HEK293 (cell line): ENCODE results near the gene GNAI2.

Experiments used
- GLI4 ChIP-seq: fragments of 450-650 bp; formaldehyde crosslinking; IDR thresholded peaks from 2 replicates; pipeline ENCODE4 v1.5.1; 2016; ENCODE audit warnings: missing biosample characterization, missing genetic modification characterization
- HOXD13 ChIP-seq: sonication (generic); formaldehyde crosslinking; IDR thresholded peaks from 2 replicates; pipeline ENCODE4 v1.8.0; 2022; ENCODE audit warnings: missing genetic modification reagents, borderline replicate concordance
- ZBTB17 ChIP-seq: fragments of 450-650 bp; formaldehyde crosslinking; IDR thresholded peaks from 2 replicates; pipeline ENCODE4 v1.5.1; 2016; ENCODE audit warnings: missing biosample characterization, missing genetic modification characterization
- ZFHX2 ChIP-seq: fragments of 450-650 bp; formaldehyde crosslinking; conservative IDR thresholded peaks from 2 replicates; pipeline ENCODE4 v1.5.1; 2016; ENCODE audit warnings: missing biosample characterization, missing genetic modification characterization
- ZFP41 ChIP-seq: fragments of 450-650 bp; formaldehyde crosslinking; IDR thresholded peaks from 2 replicates; pipeline ENCODE4 v1.5.1; 2016; ENCODE audit warnings: missing biosample characterization, missing genetic modification characterization, borderline replicate concordance
- ZFP69B ChIP-seq: fragments of 450-650 bp; formaldehyde crosslinking; IDR thresholded peaks from 2 replicates; pipeline ENCODE4 v1.5.1; 2016; ENCODE audit warnings: missing biosample characterization, missing genetic modification characterization
- ZNF112 ChIP-seq: fragments of 450-650 bp; formaldehyde crosslinking; IDR thresholded peaks from 2 replicates; pipeline ENCODE4 v1.5.0; 2017; ENCODE audit warnings: missing biosample characterization, missing genetic modification characterization
- ZNF248 ChIP-seq: fragments of 450-650 bp; formaldehyde crosslinking; IDR thresholded peaks from 2 replicates; pipeline ENCODE4 v1.5.1; 2017; ENCODE audit warnings: missing biosample characterization, missing genetic modification characterization
- ZNF394 ChIP-seq: fragments of 450-650 bp; formaldehyde crosslinking; IDR thresholded peaks from 2 replicates; pipeline ENCODE4 v1.5.1; 2016; ENCODE audit warnings: missing biosample characterization, missing genetic modification characterization, mild to moderate bottlenecking, moderate library complexity, borderline replicate concordance
- ZNF623 ChIP-seq: fragments of 450-650 bp; formaldehyde crosslinking; IDR thresholded peaks from 2 replicates; pipeline ENCODE4 v1.5.1; 2016; ENCODE audit warnings: missing biosample characterization, missing genetic modification characterization
- ZNF843 ChIP-seq: fragments of 450-650 bp; formaldehyde crosslinking; IDR thresholded peaks from 2 replicates; pipeline ENCODE4 v1.5.1; 2016; ENCODE audit warnings: missing biosample characterization, missing genetic modification characterization
- TF ChIP-seq, protein P1 (sequence below): sonication (generic); formaldehyde crosslinking; IDR thresholded peaks from 2 replicates; pipeline ENCODE4 v1.8.1; 2022; ENCODE audit warnings: mild to moderate bottlenecking, moderate library complexity, missing genetic modification reagents
- TF ChIP-seq, protein P2 (sequence below): fragments of 450-650 bp; IDR thresholded peaks from 2 replicates; pipeline ENCODE4 v1.5.1; 2018; ENCODE audit warnings: missing biosample characterization, missing genetic modification characterization
- TF ChIP-seq, protein P3 (sequence below): fragments of 450-650 bp; formaldehyde crosslinking; IDR thresholded peaks from 2 replicates; pipeline ENCODE4 v1.5.1; 2016; ENCODE audit warnings: missing biosample characterization, missing genetic modification characterization
- TF ChIP-seq, protein P4 (sequence below): fragments of 450-650 bp; formaldehyde crosslinking; IDR thresholded peaks from 2 replicates; pipeline ENCODE4 v1.5.1; 2016; ENCODE audit warnings: missing biosample characterization, missing genetic modification characterization, low read depth
- TF ChIP-seq, protein P5 (sequence below): fragments of 450-650 bp; formaldehyde crosslinking; IDR thresholded peaks from 2 replicates; pipeline ENCODE4 v1.5.1; 2016; ENCODE audit warnings: missing biosample characterization, missing genetic modification characterization
- TF ChIP-seq, protein P6 (sequence below): fragments of 450-650 bp; formaldehyde crosslinking; IDR thresholded peaks from 2 replicates; pipeline ENCODE4 v1.5.1; 2016; ENCODE audit warnings: missing biosample characterization, missing genetic modification characterization
- TF ChIP-seq, protein P7 (sequence below): fragments of 450-650 bp; formaldehyde crosslinking; IDR thresholded peaks from 2 replicates; pipeline ENCODE4; 2016; ENCODE audit warnings: missing biosample characterization, missing genetic modification characterization
- TF ChIP-seq, protein P8 (sequence below): fragments of 450-650 bp; formaldehyde crosslinking; IDR thresholded peaks from 2 replicates; pipeline ENCODE4 v1.5.1; 2016; ENCODE audit warnings: missing biosample characterization, missing genetic modification characterization
- TF ChIP-seq, protein P9 (sequence below): fragments of 450-650 bp; formaldehyde crosslinking; IDR thresholded peaks from 2 replicates; pipeline ENCODE4 v1.5.1; 2017; ENCODE audit warnings: missing biosample characterization, mild to moderate bottlenecking, missing genetic modification characterization, moderate library complexity

Gene GNAI2

DNA sequence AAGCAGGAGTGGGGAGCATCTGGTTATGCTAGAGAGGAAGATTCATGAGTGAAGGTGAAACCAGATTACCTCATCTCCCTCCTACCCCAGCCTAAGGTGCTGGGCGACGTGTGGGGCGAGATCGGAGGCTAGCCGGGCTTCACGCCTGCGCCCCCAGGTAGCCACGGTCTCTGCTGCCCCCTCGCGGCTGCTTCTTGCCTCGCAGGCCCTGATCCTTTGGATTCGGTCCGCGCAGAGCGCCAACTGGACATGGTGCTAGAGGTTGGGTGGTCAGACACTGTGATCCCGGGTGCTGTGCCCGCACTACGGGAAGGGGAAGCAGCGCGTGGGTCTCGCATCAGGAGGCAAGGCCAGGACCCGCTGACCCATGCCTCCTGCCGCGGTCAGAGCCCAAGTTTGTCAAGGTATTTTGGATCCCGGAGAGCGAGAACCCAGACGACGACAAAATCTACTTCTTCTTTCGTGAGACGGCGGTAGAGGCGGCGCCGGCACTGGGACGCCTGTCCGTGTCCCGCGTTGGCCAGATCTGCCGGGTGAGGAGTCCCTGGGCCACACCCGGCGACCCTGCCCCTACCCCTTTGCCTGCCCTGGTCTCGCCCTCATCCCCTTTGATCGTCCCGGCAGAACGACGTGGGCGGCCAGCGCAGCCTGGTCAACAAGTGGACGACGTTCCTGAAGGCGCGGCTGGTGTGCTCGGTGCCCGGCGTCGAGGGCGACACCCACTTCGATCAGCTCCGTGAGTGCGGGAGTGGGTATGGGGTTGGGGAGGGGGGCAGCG is 37.1 kb downstream of the GNAI2 start (continued):
- TF ChIP-seq, protein P1, sequence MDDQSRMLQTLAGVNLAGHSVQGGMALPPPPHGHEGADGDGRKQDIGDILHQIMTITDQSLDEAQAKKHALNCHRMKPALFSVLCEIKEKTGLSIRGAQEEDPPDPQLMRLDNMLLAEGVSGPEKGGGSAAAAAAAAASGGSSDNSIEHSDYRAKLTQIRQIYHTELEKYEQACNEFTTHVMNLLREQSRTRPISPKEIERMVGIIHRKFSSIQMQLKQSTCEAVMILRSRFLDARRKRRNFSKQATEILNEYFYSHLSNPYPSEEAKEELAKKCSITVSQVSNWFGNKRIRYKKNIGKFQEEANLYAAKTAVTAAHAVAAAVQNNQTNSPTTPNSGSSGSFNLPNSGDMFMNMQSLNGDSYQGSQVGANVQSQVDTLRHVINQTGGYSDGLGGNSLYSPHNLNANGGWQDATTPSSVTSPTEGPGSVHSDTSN (CRISPR knock-in tag): no peak
- TF ChIP-seq ZFP41 (tag by site-specific recombination) (no peak), ZNF248 (tag by site-specific recombination) (no peak), ZFP69B (tag by site-specific recombination) (no peak), ZNF623 (no peak), GLI4 (tag by site-specific recombination) (no peak), HOXD13 (CRISPR knock-in tag) (no peak), ZNF112 (tag by site-specific recombination) (no peak), ZFHX2 (tag by site-specific recombination) (peak; percentile 55; the same call in 1 of the 2 replicates), ZNF843 (tag by site-specific recombination) (no peak), ZBTB17 (tag by site-specific recombination) (peak; percentile 73), ZNF394 (0 out of 2 replicates have a peak, but pooled peaks have one; percentile 12)
- TF ChIP-seq, protein P2, sequence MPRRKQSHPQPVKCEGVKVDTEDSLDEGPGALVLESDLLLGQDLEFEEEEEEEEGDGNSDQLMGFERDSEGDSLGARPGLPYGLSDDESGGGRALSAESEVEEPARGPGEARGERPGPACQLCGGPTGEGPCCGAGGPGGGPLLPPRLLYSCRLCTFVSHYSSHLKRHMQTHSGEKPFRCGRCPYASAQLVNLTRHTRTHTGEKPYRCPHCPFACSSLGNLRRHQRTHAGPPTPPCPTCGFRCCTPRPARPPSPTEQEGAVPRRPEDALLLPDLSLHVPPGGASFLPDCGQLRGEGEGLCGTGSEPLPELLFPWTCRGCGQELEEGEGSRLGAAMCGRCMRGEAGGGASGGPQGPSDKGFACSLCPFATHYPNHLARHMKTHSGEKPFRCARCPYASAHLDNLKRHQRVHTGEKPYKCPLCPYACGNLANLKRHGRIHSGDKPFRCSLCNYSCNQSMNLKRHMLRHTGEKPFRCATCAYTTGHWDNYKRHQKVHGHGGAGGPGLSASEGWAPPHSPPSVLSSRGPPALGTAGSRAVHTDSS (tag by site-specific recombination): peak; percentile 23; the same call in 1 of the 2 replicates
- TF ChIP-seq, protein P3, sequence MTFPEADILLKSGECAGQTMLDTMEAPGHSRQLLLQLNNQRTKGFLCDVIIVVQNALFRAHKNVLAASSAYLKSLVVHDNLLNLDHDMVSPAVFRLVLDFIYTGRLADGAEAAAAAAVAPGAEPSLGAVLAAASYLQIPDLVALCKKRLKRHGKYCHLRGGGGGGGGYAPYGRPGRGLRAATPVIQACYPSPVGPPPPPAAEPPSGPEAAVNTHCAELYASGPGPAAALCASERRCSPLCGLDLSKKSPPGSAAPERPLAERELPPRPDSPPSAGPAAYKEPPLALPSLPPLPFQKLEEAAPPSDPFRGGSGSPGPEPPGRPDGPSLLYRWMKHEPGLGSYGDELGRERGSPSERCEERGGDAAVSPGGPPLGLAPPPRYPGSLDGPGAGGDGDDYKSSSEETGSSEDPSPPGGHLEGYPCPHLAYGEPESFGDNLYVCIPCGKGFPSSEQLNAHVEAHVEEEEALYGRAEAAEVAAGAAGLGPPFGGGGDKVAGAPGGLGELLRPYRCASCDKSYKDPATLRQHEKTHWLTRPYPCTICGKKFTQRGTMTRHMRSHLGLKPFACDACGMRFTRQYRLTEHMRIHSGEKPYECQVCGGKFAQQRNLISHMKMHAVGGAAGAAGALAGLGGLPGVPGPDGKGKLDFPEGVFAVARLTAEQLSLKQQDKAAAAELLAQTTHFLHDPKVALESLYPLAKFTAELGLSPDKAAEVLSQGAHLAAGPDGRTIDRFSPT: peak; percentile 8; the same call in 1 of the 2 replicates
- TF ChIP-seq, protein P4, sequence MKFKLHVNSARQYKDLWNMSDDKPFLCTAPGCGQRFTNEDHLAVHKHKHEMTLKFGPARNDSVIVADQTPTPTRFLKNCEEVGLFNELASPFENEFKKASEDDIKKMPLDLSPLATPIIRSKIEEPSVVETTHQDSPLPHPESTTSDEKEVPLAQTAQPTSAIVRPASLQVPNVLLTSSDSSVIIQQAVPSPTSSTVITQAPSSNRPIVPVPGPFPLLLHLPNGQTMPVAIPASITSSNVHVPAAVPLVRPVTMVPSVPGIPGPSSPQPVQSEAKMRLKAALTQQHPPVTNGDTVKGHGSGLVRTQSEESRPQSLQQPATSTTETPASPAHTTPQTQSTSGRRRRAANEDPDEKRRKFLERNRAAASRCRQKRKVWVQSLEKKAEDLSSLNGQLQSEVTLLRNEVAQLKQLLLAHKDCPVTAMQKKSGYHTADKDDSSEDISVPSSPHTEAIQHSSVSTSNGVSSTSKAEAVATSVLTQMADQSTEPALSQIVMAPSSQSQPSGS: peak; percentile 74
- TF ChIP-seq, protein P5, sequence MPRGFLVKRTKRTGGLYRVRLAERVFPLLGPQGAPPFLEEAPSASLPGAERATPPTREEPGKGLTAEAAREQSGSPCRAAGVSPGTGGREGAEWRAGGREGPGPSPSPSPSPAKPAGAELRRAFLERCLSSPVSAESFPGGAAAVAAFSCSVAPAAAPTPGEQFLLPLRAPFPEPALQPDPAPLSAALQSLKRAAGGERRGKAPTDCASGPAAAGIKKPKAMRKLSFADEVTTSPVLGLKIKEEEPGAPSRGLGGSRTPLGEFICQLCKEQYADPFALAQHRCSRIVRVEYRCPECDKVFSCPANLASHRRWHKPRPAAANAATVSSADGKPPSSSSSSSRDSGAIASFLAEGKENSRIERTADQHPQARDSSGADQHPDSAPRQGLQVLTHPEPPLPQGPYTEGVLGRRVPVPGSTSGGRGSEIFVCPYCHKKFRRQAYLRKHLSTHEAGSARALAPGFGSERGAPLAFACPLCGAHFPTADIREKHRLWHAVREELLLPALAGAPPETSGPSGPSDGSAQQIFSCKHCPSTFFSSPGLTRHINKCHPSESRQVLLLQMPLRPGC (tag by site-specific recombination): no peak
- TF ChIP-seq, protein P6, sequence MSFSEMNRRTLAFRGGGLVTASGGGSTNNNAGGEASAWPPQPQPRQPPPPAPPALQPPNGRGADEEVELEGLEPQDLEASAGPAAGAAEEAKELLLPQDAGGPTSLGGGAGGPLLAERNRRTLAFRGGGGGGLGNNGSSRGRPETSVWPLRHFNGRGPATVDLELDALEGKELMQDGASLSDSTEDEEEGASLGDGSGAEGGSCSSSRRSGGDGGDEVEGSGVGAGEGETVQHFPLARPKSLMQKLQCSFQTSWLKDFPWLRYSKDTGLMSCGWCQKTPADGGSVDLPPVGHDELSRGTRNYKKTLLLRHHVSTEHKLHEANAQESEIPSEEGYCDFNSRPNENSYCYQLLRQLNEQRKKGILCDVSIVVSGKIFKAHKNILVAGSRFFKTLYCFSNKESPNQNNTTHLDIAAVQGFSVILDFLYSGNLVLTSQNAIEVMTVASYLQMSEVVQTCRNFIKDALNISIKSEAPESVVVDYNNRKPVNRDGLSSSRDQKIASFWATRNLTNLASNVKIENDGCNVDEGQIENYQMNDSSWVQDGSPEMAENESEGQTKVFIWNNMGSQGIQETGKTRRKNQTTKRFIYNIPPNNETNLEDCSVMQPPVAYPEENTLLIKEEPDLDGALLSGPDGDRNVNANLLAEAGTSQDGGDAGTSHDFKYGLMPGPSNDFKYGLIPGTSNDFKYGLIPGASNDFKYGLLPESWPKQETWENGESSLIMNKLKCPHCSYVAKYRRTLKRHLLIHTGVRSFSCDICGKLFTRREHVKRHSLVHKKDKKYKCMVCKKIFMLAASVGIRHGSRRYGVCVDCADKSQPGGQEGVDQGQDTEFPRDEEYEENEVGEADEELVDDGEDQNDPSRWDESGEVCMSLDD (tag by site-specific recombination): 0 out of 2 replicates have a peak, but pooled peaks have one; percentile 37
- TF ChIP-seq, protein P7, sequence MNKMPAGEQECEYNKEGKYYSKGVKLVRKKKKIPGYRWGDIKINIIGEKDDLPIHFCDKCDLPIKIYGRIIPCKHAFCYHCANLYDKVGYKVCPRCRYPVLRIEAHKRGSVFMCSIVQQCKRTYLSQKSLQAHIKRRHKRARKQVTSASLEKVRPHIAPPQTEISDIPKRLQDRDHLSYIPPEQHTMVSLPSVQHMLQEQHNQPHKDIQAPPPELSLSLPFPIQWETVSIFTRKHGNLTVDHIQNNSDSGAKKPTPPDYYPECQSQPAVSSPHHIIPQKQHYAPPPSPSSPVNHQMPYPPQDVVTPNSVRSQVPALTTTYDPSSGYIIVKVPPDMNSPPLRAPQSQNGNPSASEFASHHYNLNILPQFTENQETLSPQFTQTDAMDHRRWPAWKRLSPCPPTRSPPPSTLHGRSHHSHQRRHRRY (tag by site-specific recombination): no peak
- TF ChIP-seq, protein P8, sequence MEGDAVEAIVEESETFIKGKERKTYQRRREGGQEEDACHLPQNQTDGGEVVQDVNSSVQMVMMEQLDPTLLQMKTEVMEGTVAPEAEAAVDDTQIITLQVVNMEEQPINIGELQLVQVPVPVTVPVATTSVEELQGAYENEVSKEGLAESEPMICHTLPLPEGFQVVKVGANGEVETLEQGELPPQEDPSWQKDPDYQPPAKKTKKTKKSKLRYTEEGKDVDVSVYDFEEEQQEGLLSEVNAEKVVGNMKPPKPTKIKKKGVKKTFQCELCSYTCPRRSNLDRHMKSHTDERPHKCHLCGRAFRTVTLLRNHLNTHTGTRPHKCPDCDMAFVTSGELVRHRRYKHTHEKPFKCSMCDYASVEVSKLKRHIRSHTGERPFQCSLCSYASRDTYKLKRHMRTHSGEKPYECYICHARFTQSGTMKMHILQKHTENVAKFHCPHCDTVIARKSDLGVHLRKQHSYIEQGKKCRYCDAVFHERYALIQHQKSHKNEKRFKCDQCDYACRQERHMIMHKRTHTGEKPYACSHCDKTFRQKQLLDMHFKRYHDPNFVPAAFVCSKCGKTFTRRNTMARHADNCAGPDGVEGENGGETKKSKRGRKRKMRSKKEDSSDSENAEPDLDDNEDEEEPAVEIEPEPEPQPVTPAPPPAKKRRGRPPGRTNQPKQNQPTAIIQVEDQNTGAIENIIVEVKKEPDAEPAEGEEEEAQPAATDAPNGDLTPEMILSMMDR: peak; percentile 94
- TF ChIP-seq, protein P9, sequence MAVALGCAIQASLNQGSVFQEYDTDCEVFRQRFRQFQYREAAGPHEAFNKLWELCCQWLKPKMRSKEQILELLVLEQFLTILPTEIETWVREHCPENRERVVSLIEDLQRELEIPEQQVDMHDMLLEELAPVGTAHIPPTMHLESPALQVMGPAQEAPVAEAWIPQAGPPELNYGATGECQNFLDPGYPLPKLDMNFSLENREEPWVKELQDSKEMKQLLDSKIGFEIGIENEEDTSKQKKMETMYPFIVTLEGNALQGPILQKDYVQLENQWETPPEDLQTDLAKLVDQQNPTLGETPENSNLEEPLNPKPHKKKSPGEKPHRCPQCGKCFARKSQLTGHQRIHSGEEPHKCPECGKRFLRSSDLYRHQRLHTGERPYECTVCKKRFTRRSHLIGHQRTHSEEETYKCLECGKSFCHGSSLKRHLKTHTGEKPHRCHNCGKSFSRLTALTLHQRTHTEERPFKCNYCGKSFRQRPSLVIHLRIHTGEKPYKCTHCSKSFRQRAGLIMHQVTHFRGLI (tag by site-specific recombination): peak; percentile 55
